ENCODE data around the gene C1QTNF9. TPM values are rescaled to one million over a fixed set of nuclear protein-coding genes. Genes with fewer than 3 reads are reported as not detected.
"Not testable (repeated sequence)": the region's sequence is repeated elsewhere in the genome, so short reads cannot be mapped to it uniquely, and the experiment has no call there.

Gene C1QTNF9
- polyA plus RNA-seq (not detected in 3 replicates), polyA minus RNA-seq (not detected in 3 replicates)
- polyA plus RNA-seq (2011; ENCODE audit: low read depth): not detected
- not detected in 2 replicates for polyA plus RNA-seq (2011; cell fraction: cytosol; rRNA removed)
- not detected in 2 replicates for polyA plus RNA-seq (2011; cell fraction: nucleus; rRNA removed)
- not detected in 2 replicates for polyA plus RNA-seq (2012; ENCODE audit: low replicate concordance)
- not detected for polyA minus RNA-seq (2011; cell fraction: cytosol; rRNA and poly(A)+ RNA removed)
- not detected in 2 replicates for polyA minus RNA-seq (2011; cell fraction: nucleus; rRNA and poly(A)+ RNA removed)

GRCh38 chr13:24309300-24309699, at the start of gene C1QTNF9:
Gene C1QTNF9, plus strand, starts transcription at chr13:24309580. Its CDS starts 6,424 bp downstream, at chr13:24316004.
- H2AFZ ChIP-seq (ENCODE audit: control insufficient read depth, low read length); H3K4me2 ChIP-seq (ENCODE audit: control insufficient read depth, extremely low read depth, insufficient read depth, low read depth, low read length); H3K27ac ChIP-seq (ENCODE audit: control insufficient read depth, insufficient read depth, low read length); H3K4me1 ChIP-seq (ENCODE audit: control insufficient read depth, extremely low read depth, insufficient read depth, low read length); DNase-seq (ENCODE audit: low read depth, low spot score); H3K9me3 ChIP-seq (ENCODE audit: control insufficient read depth, low read depth, low read length); H3K9ac ChIP-seq (ENCODE audit: control insufficient read depth, extremely low read depth, insufficient read depth, low read length); H3K27me3 ChIP-seq (ENCODE audit: control insufficient read depth, extremely low read depth, insufficient read depth, low read length); H3K36me3 ChIP-seq (ENCODE audit: control insufficient read depth in 2 of 2, extremely low read depth in 1 of 2, insufficient read depth in 2 of 2, low read length in 2 of 2); FAIRE-seq; H3K9me1 ChIP-seq (ENCODE audit: control insufficient read depth, extremely low read depth, insufficient read depth, low read length); H3K4me3 ChIP-seq (ENCODE audit: control insufficient read depth in 2 of 3, extremely low read depth in 1 of 3, insufficient read depth in 2 of 3, low read depth in 1 of 3, low read length in 3 of 3); H4K20me1 ChIP-seq (ENCODE audit: control insufficient read depth, extremely low read depth, insufficient read depth, low read length); dilution Hi-C loops (cut with MboI; ENCODE audit: extremely low pct_ligation_motif_present, low sequenced_read_pairs); H3K79me2 ChIP-seq (ENCODE audit: control insufficient read depth, insufficient read depth, low read length): not testable (repeated sequence)

- Histone ChIP-seq H3K4me1 (ENCODE audit: control insufficient read depth, extremely low read depth, insufficient read depth, low read length) (peaks cover 4% of the 10 kb centered on the region), H4K20me1 (ENCODE audit: control insufficient read depth, extremely low read depth, insufficient read depth, low read length) (no peaks in the 10 kb centered on the region), H3K27me3 (ENCODE audit: control insufficient read depth, extremely low read depth, insufficient read depth, low read length) (no peaks in the 10 kb centered on the region), H3K4me3 (ENCODE audit: control insufficient read depth in 2 of 3, extremely low read depth in 1 of 3, insufficient read depth in 2 of 3, low read depth in 1 of 3, low read length in 3 of 3) (no peak overlapping the region), H2AFZ (ENCODE audit: control insufficient read depth, low read length) (no peak overlapping the region), H3K4me2 (ENCODE audit: control insufficient read depth, extremely low read depth, insufficient read depth, low read depth, low read length) (no peak overlapping the region), H3K27ac (ENCODE audit: control insufficient read depth, insufficient read depth, low read length) (no peak overlapping the region), H3K9ac (ENCODE audit: control insufficient read depth, extremely low read depth, insufficient read depth, low read length) (no peak overlapping the region), H3K9me3 (ENCODE audit: control insufficient read depth, low read depth, low read length) (no peaks in the 10 kb centered on the region), H3K79me2 (ENCODE audit: control insufficient read depth, insufficient read depth, low read length) (no peaks in the 10 kb centered on the region), H3K36me3 (ENCODE audit: control insufficient read depth in 2 of 2, extremely low read depth in 1 of 2, insufficient read depth in 2 of 2, low read length in 2 of 2) (no peaks in the 10 kb centered on the region), H3K9me1 (ENCODE audit: control insufficient read depth, extremely low read depth, insufficient read depth, low read length) (no peaks in the 10 kb centered on the region)
- no peak for DNase-seq (ENCODE audit: low read depth, low spot score)
- FAIRE-seq: no peak
- dilution Hi-C loops (cut with MboI; ENCODE audit: extremely low pct_ligation_motif_present, low sequenced_read_pairs): no loop called here
- TF ChIP-seq CTCF (optimal IDR thresholded peaks at IDR 0.05 in 1 of 3, IDR thresholded peaks at IDR 0.05 in 1 of 3, conservative IDR thresholded peaks at IDR 0.05 in 1 of 3; ENCODE audit: extremely low read depth in 1 of 3, insufficient read depth in 2 of 3, low read length in 3 of 3) (no peak), EZH2 (IDR thresholded peaks at IDR 0.05; ENCODE audit: low read length) (no peak)
Observed at GRCh38 chr13:24261566-24261965, 47.8 kb upstream of the C1QTNF9 start.

GRCh38 chr13:24263632-24264031, 45.7 kb upstream of the C1QTNF9 start:
- no peak for DNase-seq (ENCODE audit: low read depth, low spot score)
- H3K9ac ChIP-seq (ENCODE audit: control insufficient read depth, extremely low read depth, insufficient read depth, low read length): no peak overlapping the region
- H3K36me3 ChIP-seq (ENCODE audit: control insufficient read depth in 2 of 2, extremely low read depth in 1 of 2, insufficient read depth in 2 of 2, low read length in 2 of 2): no peaks in the 10 kb centered on the region
- H3K9me1 ChIP-seq (ENCODE audit: control insufficient read depth, extremely low read depth, insufficient read depth, low read length): no peaks in the 10 kb centered on the region
- H3K27me3 ChIP-seq (ENCODE audit: control insufficient read depth, extremely low read depth, insufficient read depth, low read length): no peaks in the 10 kb centered on the region
- H3K79me2 ChIP-seq (ENCODE audit: control insufficient read depth, insufficient read depth, low read length): no peaks in the 10 kb centered on the region
- FAIRE-seq: no peak
- H4K20me1 ChIP-seq (ENCODE audit: control insufficient read depth, extremely low read depth, insufficient read depth, low read length): no peaks in the 10 kb centered on the region
- H3K4me2 ChIP-seq (ENCODE audit: control insufficient read depth, extremely low read depth, insufficient read depth, low read depth, low read length): no peak overlapping the region
- dilution Hi-C loops (cut with MboI; ENCODE audit: extremely low pct_ligation_motif_present, low sequenced_read_pairs): no loop called here
- H3K4me1 ChIP-seq (ENCODE audit: control insufficient read depth, extremely low read depth, insufficient read depth, low read length): peaks cover 4% of the 10 kb centered on the region
- no peak for TF ChIP-seq EZH2 (IDR thresholded peaks at IDR 0.05; ENCODE audit: low read length)
- TF ChIP-seq CTCF (optimal IDR thresholded peaks at IDR 0.05 in 1 of 3, IDR thresholded peaks at IDR 0.05 in 1 of 3, conservative IDR thresholded peaks at IDR 0.05 in 1 of 3; ENCODE audit: extremely low read depth in 1 of 3, insufficient read depth in 2 of 3, low read length in 3 of 3): no peak
- no peak overlapping the region for H3K4me3 ChIP-seq (ENCODE audit: control insufficient read depth in 2 of 3, extremely low read depth in 1 of 3, insufficient read depth in 2 of 3, low read depth in 1 of 3, low read length in 3 of 3)
- no peak overlapping the region for H2AFZ ChIP-seq (ENCODE audit: control insufficient read depth, low read length)
- H3K27ac ChIP-seq (ENCODE audit: control insufficient read depth, insufficient read depth, low read length): no peak overlapping the region
- no peaks in the 10 kb centered on the region for H3K9me3 ChIP-seq (ENCODE audit: control insufficient read depth, low read depth, low read length)
